ENCODE results near the gene NHS. TPM values are rescaled to one million over a fixed set of nuclear protein-coding genes. Genes with fewer than 3 reads are reported as not detected.

The NHS gene
- polyA plus RNA-seq, 1 donor, result 1.4 TPM

DNA sequence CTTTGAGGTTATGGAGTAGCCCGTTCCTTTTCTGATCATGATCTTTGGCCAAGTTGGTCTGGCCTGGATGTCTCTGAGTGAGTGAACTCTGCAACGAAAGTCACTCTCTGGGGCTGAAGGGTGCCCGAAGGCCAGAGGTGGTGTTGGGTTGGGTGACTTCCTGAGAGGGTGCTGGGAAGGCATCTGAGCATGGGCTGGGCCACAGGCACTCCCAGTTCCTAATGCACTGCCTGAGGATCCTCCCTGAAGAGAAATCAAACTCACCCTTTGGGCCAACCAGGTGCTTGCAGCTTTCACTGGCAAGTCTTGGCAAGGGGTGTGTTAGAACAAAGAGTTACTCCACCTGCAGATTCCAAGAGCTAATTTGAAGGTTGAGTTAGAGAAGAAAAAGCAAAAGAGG is 295.9 kb downstream of the NHS start:
- no peak for DNase-seq (ENCODE audit: low read depth)

DNA sequence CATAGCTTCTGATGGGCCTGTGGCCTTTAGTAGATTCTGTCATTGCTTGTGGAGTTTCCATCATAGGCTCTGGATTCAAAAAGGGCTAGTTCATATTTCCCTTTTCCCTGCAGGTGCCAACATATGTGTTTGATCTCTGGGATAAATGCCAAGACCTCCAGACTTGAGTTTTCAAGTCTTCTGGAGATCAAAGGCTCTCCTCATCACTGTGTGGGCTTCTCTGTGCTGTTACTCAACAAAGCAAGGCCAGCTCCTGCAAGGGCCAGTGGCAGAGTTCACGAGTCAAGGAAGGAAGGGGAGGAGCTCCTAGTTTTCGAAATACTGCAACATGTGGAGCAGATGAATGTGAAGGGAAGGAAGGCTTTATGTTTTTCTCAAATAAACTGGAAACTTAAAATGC is 299.6 kb downstream of the NHS start:
- DNase-seq (ENCODE audit: low read depth), result no peak

DNA sequence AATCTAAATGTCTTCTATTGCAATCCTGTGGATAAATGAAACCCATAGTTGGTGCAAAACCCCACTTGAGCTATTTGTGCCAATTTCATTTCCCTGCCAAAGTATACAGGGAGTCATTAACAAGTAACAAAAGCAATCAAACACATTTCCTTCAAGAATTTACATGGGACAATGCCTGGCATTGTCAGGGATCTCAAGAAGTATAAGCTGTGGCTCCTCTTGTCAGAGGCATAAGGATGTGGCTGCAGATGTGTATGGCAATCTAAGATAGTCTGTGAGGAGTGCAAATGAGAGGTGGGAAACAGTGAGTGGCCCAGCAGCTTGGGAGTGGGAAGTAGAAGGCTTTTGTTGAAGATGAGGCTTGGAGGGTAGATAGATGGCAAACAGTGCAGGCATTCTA is 304.3 kb downstream of the NHS start:
- DNase-seq (ENCODE audit: low read depth), result no peak

DNA sequence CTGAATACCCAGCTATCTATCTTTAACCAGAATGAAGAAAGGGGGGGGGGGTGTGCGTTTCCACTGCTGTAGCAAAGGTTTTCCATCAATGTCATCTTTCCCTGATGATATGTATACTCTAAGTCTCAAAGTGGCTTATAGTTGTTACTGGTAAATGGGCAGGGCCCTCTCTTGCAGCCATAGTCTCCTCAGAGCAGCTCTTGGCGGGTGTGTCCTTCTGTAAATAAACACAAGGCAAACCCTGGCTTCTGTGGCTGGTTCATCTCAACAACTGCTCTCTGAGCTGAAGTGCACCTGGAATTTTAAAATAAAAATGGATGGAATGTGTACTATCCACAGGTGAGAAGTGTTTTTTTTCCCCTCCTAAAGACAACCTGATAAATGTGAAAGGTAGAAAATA is 304.8 kb downstream of the NHS start:
- no peak for DNase-seq (ENCODE audit: low read depth)

DNA sequence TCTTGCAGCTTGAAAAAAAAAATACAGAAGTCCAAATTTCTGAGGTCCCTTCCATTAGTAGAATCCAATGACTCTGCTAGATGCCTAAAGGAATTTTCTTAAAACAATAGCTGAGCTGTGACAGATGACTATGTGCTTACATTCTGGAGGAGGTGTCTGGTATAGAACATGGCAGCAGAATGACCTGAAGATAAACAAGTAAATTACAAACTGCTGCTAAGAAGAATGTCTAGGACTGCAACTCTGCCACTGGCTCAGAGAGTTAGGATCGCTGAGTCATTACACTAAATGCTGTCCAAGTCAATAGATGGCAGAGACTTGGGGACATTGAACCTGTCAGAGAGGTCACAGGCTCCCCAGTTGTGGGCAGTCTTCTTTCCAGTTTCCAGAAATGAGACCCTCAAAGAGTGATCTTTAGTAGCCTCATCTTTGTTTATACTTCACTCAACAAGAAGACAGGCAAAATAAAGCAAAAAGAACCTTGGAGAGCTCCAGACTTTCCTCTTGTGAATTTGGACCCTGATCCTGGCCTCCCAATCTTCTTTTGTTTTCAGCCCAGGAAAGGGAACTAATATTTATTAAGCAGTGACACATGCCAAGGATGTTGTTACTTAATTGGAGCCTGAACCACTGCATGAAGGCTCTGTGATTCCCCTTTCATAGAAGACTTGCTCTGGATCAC is 305.9 kb downstream of the NHS start:
- no peak for DNase-seq (ENCODE audit: low read depth)

DNA sequence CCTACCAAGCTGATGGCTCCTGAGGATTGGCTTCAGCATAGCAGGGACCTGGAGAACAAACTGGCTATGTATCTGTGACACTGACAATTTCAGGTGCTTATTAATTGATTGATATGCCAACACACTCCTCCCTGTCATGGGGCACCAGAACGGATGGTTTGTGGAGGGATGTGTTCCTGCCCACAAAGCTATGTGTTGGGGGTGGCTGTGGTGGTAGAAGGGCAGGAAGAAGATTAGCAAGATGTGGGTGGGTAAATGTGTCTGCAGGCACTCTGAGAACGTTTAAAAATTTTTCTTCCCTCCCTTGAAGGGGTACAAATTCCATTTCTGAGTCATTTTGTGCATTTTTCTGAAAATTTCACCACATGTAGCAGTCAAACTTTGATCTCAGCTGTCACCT is 307.3 kb downstream of the NHS start:
- no peak for DNase-seq (ENCODE audit: low read depth)

DNA sequence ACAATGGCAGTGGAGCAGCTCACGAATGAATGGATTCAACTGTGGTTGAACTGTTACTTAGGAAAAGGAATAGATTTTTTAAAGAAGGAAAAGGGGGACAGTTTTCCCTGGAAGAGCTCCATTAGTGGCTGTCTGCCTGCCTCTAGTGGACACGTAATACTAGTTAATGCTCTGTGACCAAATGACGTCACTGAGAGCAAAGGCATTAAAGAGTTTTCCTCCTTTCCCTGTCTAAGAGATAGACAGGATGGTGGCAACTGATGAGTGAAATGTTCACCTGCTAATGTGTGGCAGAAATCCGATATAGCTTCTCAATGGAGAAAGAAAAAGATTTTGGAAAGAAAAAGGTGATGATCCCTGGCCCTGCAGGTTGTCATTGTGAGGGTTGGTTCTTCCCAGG is 310.0 kb downstream of the NHS start:
- no peak for DNase-seq (ENCODE audit: low read depth)

DNA sequence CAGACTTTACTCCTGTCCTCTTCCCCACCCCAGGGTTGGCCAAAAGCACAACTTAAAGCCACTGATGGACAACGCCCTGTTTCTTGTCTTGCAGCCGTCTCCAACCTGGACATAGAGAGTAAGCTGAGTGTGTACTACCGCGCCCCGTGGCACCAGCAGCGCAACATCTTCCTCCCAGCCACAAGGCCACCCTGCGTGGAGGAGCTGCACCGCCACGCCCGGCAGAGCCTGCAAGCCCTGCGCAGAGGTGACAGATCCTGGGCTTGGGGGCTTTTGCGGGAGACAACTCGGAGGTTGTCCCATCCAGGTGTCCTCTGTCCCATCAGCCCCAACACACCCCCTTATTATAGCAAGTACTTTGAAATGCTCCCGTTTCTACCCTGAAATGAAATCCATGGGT is 312.6 kb downstream of the NHS start:
- DNase-seq (ENCODE audit: low read depth), result no peak

DNA sequence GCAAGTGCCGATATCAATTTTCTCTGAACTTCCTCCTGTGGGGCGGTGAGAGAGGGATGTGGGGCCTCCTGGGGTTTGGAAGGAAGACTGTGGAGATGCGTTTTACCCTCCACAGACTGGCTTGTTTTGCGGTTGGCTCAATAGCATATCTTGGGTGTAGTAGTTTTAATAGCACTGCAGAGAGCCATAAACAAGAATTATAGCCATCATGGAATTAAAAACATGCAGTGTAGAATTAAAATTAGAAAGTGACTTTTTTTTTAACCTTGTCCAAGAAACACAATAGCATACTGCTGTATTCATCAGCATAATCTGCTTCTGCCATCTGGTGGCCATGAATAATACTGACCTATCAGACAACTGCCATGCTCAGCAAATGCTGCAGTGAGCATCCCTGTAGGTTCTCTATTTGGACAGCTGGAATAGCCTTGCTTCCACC is 315.0 kb downstream of the NHS start:
- DNase-seq (ENCODE audit: low read depth), result peak; percentile 67

DNA sequence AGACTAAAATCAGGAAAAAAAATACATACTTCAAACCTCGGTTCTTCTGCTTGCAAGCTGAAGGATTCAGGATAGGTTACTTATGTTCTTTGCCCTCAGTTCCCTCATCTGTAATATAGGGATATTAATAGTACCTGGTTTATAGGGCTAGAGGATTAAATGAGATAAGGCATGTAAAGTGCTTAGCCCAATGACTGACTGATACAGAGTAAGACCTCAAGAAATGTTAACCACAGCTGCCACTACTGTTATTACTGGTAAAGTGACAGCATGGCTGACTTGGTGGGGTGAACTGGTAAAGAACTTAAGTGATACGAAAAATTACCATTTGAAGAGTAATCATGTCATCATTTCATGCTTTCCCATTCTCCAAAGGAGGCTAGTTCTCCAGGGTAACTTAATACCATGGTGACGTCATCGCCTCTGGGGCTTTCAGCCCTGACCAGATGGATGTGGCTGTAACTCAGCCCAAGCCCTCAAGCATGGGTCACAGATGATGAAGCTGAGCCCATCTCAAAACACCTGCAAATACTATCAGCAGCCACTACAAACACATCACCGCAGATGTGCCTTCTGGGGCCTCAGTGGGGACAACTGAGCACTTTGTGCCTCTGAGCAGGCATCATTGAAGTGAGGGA is 317.8 kb downstream of the NHS start:
- DNase-seq (ENCODE audit: low read depth), result no peak

DNA sequence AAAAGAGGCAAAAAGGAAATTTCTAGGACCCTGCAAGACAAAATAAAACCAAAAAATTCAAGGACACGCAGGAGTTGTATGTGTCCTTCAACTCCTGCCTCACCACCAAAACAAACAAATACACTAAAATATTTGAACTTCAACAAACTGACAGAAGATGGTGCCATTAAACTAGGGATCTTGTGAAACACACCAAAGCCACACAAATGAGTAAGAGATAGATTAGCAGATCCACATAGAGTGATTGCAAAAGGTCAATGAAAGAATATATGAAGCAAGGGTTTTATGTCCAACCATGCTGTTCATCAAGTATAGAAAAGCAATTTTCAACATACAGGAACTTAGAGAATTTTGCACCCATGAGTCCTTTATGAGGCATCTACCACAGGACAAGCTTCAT is 322.2 kb downstream of the NHS start:
- DNase-seq (ENCODE audit: low read depth), result no peak

DNA sequence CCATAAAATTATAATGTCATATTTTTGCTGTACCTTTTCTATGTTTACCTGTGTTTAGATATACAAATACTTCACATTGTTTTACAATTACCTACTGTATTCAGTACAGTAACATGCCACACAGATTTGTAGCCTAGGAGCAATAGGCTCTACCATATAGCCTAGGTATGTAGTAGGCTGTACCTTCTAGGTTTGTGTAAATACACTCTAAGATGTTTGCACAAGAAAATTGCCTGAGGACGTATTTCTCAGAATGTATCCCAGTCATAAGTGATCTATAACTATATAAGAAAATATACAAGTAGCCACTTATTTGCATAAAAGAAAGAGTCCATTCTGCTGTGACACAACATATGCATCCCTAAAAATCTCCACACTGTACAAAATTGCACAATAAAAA is 326.0 kb downstream of the NHS start:
- DNase-seq (ENCODE audit: low read depth), result no peak

DNA sequence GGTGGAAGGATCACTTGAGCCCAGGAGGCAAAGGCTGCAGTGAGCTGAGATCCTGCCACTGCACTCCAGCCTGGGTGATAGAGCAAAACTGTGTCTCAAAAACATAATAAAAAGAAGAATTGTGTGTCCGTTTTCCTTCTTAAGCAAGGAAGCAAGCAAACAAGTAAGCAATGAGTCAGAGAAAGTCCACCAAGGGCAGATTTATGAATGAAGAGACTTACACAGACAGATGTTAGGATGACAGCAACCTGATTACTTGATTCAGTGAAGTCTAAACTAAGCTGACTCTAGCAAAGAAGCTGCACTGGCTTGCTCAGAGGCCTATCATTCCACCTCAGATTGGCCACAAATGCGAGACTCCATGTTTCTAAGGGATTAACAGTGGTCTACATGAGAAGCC is 328.2 kb downstream of the NHS start:
- DNase-seq (ENCODE audit: low read depth), result no peak

DNA sequence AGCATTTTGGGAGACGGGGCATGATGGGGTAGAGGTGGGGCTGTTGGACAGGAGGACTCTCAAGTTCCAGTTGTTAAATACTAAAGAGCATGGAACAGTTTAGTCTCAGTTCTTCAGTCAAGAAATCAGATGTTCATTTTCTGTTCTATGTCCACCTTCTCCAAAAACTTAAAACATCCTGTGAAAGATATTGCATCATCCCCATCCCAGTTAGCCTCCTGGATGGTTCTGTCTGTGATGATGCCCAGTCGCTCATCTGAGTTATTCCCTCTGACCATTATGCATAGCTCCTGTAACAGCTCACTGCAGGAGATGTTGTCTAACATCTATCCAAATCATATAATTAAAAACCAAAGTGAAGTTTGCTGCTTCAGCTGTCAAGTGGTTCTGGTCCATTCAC is 330.2 kb downstream of the NHS start:
- no peak for DNase-seq (ENCODE audit: low read depth)

DNA sequence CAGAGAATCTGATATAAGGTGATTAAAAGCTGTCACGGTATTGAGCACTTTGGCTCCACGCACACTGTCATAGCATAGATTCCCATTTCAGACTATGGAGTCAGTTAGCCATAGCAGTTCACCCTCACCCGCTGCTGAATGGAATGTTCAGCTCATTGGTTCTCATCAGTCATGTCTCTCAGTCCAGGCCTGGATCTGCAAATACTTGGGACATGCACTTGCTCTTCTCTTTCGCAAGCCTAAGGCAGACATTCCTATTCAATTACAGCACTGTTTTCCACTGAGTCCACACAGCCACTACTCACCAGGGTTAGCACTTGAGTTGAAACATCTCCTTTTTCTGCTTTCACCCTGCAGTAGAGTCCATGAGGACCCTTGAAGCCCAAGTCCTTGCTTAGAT is 331.7 kb downstream of the NHS start:
- DNase-seq (ENCODE audit: low read depth), result no peak

DNA sequence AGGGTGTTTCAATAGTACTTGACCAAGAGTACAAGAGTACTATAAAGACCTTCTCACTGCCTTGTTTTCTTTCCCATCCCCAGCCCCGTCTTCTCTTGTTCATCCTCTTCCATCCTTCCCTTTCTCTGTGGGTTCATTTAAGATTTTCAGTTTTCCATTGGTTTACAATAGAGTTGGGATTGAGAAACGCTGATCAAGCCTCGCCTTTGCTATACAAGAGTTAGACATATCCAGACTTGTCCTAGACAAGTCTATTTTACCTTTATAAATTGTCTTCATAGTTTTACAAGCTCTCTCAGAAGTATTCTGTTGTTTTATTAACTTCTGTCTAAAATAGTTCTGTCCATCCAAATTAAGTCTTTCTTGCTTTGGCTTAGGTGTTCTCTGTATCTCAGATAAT is 332.7 kb downstream of the NHS start:
- no peak for DNase-seq (ENCODE audit: low read depth)

DNA sequence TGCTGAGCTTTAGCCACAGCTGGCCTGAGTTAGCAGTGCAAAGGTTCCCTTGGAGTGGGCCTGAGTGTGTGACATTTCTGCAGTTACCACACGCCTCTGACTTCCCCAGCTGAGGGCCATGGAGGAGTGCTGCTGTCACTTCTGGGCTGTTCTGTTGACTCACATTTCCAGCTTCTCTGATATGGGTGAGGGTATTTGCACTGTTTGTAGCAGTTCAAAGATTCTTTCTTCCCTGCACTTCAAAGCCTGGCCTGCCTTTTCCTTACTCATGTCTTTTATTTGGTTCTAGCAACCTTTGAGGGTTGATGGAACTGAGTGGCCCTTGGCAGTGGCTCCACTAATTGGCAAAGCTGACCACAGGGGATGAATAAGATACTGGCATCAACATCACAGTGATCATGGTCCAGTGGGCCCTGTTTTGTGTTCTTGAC is 335.9 kb downstream of the NHS start:
- no peak for DNase-seq (ENCODE audit: low read depth)

DNA sequence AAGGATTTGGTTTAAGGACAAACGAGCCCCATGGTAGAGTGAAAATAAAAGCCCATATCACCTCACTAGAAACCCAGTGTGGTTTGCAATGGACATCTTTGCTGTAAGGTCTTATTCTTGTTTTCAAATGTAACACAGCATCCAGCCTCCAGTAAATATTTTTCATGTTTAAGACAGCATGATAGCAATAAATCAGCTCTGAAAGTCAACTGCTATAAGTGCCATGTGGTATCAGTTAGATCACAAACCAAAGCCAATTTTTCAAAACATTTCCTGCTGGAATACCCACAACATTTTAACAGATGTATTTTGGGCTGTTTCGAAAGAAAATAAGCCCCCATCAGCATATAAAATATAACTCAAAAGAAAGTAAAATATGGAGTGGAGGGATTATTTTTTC is 338.3 kb downstream of the NHS start:
- no peak for DNase-seq (ENCODE audit: low read depth)

DNA sequence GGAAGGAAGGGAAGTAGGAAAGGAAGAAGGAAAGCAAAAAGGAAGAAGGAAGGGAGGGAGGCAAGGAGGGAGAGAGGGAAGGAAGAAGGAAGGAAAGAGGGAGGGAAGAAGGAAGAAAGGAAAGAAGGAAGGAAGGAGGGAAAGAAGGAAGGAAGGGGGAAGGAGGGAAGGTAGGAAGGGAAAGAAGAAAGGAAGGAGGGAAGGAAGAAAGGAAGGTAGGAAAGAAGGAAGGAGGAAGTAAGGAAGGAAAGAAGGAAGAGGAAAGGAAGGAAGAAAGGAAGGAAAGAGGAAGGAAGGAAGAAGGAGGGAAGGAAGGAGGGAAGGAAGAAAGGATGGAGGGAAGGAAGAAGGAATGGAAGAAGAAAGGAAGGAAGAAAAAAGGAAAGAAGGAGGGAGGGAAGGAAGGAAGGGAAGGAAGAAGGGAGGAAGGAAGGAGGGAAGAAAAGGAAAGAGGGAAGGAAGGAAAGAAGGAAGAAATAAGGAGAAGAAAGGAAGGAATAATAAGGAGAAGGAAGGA is 343.7 kb downstream of the NHS start:
- DNase-seq (ENCODE audit: low read depth), result no peak

DNA sequence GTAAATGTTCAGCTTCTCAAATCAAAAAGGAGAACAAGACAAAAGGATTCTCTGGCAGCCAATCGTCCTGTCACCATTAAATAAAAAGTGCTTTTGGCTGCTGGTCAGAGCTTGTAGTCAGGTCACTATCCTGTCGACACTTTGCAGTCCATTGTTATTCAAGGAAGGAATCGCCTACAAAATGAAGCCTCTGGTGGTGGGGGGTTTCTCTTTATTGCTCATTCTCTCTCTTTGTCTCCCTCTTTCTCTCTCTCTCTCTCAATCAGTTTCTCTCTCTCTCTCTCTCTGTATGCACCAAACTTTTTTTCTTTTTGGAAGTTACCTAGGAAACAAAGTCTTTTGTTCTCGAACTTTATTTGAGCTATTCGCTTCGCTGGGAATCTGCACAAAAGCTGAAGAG is 344.7 kb downstream of the NHS start:
- DNase-seq (ENCODE audit: low read depth), result no peak

DNA sequence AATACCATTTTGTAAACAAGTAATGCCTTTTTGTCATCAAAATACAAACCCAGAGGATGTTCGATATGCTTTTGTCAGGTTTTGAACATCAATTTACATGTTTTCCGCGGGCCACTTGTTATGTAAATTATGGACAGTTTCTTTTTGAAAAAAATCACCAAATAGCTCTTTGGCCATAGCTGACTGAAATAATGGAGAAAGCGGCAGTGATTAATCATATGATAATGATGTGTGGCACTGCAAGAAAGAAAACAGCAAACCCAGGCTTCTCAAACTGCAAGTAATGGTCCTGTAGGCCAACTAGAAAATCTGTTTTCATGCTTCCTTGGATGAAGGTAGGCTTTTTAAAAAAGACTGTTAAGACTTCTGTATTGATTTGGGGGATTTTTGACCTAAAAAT is 346.7 kb downstream of the NHS start:
- no peak for DNase-seq (ENCODE audit: low read depth)

DNA sequence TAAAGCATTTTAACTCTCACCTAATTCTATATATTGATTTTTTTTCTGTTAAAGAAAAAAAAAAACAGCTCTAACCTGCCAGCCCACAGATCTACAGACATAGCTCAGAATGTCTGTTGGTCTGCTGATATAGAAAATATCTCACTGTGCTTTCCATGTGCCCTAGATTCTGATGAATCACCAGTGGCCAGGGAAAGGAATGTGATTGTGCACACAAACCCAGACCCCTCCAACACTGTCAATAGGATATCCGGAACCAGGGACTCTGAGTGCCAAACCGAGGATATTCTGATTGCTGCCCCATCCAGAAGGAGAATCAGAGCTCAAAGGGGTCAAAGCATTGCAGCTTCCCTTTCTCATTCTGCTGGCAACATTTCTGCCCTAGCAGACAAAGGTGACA is 350.2 kb downstream of the NHS start:
- no peak for DNase-seq (ENCODE audit: low read depth)

DNA sequence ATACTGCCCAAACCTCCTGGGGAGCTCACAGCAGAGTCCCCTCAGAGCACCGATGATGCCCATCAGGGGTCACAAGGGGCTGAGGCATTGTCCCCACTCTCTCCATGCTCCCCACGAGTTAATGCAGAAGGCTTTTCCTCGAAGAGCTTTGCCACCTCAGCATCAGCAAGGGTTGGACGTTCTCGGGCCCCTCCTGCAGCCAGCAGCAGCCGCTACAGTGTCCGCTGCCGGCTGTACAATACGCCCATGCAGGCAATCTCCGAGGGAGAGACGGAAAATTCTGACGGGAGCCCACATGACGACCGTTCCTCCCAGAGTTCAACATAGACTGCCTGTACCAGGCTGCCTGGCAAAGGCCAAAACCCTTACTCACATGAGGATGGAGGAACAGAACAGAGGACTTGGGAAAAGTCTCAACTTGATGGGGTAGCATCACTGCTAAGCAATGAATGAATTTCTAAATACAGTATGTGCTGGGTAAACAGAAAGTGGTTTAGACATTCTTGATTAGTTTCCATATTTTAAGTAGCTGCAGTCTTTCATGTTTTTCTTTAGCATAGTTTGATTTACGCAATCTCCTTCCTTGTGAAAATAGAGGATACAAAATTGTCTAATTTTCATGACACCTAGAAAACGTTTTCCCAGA is 357.3 kb downstream of the NHS start:
- no peak for DNase-seq (ENCODE audit: low read depth)

Measured in forelimb muscle (tissue), 1 donor.